WI38 (cell line): ENCODE measurements around the gene ZSCAN9.

Experiments
- H3K4me3 ChIP-seq: 2 replicates; pipeline ENCODE4 v1.5.1; 2011; ENCODE audit warnings: low read depth, mild to moderate bottlenecking, control low read depth, low read length
- TF ChIP-seq, protein P1 (sequence below): IDR thresholded peaks from 2 replicates; pipeline ENCODE4 v1.5.1; 2012; ENCODE audit warnings: low read depth, mild to moderate bottlenecking, control low read depth, low read length

The ZSCAN9 gene

GRCh38 chr6:28206527-28206926 lies 18.5 kb upstream of the ZSCAN9 start:
- TF ChIP-seq, protein P1, sequence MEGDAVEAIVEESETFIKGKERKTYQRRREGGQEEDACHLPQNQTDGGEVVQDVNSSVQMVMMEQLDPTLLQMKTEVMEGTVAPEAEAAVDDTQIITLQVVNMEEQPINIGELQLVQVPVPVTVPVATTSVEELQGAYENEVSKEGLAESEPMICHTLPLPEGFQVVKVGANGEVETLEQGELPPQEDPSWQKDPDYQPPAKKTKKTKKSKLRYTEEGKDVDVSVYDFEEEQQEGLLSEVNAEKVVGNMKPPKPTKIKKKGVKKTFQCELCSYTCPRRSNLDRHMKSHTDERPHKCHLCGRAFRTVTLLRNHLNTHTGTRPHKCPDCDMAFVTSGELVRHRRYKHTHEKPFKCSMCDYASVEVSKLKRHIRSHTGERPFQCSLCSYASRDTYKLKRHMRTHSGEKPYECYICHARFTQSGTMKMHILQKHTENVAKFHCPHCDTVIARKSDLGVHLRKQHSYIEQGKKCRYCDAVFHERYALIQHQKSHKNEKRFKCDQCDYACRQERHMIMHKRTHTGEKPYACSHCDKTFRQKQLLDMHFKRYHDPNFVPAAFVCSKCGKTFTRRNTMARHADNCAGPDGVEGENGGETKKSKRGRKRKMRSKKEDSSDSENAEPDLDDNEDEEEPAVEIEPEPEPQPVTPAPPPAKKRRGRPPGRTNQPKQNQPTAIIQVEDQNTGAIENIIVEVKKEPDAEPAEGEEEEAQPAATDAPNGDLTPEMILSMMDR = no peak
- no peak overlapping the region for H3K4me3 ChIP-seq

DNA sequence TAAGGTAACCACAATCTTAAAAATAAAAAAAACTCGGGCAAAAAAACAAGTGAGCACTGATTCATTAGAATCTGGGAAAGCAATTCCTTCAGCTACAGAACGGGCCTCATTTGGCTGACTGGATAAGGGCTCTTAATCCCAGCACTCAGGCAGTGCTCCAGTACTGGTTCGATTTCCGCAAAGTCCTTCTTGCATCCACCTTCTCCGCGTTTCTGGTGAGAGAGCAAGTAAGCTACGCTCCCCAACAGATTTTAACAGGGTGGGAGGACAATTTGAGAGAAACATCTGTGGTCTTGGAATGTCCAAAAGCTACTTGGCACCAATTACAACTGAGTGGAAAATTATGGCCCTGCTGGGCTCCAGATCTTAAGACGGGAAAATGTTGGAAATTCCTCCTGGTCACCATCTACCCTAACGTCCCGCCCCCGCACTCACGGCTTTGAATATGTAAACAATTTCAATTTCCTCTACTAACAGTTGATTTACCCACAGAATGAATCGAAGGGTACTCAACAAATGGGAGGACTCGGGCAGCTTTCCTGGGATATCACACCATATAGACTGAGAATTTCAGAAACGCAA lies 18.1 kb upstream of the ZSCAN9 start:
- H3K4me3 ChIP-seq = peak overlapping the region; percentile 65
- TF ChIP-seq, protein P1 = no peak

- TF ChIP-seq, protein P1 = no peak
- peak overlapping the region; percentile 65 for H3K4me3 ChIP-seq
These were observed 17.5 kb upstream of the ZSCAN9 start for GRCh38 chr6:28207510-28208110.

DNA sequence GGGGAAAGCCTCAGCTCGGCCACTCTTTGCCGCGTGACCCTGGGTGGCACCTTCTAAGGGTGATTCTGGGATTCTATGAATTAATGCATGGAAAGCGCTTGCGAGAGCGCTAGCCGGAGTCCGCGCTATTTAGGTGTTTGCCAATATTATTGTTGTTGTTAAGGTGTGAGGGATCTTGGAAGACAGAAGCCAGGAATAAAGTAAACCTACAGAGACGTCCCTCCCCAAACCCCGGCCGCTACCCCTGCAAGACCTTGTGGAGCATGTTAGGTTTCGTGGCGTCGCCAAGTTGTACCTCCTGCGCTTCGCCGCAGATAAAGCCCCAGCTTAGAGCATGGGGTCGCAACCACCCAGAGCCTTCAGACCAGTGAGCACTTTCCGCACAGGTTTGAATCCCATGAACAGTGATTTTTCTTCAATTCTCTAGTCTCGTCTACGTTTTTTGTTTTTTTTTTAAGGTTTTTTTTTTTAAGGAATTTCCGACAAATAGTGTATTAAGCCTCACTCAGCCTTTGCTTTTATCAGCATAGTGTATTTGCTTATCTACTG lies 16.9 kb upstream of the ZSCAN9 start:
- H3K4me3 ChIP-seq = peak overlapping the region; percentile 65
- TF ChIP-seq, protein P1 = no peak

GRCh38 chr6:28209753-28210535 lies 15.1 kb upstream of the ZSCAN9 start:
- TF ChIP-seq, protein P1 = no peak
- no peak overlapping the region for H3K4me3 ChIP-seq

DNA sequence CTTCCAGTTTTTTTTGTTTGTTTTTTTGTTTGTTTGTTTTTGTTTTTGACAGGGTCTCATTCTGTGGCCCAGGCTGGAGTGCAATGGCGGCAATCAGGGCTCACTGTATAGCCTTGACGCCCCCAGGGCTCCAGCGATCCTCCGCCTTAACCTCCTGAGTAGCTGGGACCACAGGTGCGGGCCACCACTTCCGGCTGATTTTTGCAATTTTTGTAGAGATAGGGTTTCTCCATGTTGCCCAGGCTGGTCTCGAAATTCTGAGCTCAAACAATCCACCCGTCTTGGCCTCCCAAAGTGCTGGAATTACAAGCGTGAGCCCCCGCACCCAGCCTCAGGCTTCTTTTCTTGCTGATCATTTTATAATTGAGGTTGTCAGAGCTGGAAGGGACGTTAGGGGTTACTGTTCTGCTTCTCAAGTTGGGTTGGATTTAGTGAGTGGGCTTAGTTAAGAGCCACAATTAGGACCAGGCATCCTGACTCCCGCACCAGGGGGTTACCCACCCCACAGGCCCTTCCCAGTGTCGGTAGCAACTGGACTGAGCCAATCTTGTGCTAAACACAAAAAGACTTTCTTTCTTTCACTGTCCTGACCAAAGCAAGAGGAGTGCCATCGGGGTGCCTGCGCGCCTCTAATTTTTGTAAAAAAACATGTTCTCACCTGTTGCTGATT lies 13.1 kb upstream of the ZSCAN9 start:
- TF ChIP-seq, protein P1 = no peak
- peak overlapping the region; percentile 62 for H3K4me3 ChIP-seq
